ENCODE measurements around the gene SSTR3.
"Not testable (repeated sequence)": the region's sequence is repeated elsewhere in the genome, so short reads cannot be mapped to it uniquely, and the experiment has no call there.

SSTR3 gene

GRCh38 chr22:37176464-37177061, 35.7 kb downstream of the SSTR3 start:
- in situ Hi-C loops (cut with HindIII; ENCODE audit: low sequenced_read_pairs), result loop anchor here (5.0 kb wide), 1 partner anchor 86 kb away; no protein-coding TSS in a partner anchor
- H3K4me3 ChIP-seq (ENCODE audit: low read depth, low read length), result no peak overlapping the region
- TF ChIP-seq, protein P1, sequence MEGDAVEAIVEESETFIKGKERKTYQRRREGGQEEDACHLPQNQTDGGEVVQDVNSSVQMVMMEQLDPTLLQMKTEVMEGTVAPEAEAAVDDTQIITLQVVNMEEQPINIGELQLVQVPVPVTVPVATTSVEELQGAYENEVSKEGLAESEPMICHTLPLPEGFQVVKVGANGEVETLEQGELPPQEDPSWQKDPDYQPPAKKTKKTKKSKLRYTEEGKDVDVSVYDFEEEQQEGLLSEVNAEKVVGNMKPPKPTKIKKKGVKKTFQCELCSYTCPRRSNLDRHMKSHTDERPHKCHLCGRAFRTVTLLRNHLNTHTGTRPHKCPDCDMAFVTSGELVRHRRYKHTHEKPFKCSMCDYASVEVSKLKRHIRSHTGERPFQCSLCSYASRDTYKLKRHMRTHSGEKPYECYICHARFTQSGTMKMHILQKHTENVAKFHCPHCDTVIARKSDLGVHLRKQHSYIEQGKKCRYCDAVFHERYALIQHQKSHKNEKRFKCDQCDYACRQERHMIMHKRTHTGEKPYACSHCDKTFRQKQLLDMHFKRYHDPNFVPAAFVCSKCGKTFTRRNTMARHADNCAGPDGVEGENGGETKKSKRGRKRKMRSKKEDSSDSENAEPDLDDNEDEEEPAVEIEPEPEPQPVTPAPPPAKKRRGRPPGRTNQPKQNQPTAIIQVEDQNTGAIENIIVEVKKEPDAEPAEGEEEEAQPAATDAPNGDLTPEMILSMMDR (IDR thresholded peaks at IDR 0.05; ENCODE audit: low read depth, low read length, missing control alignments), result no peak
- DNase-seq (ENCODE audit: low read depth), result peak; percentile 24

DNA sequence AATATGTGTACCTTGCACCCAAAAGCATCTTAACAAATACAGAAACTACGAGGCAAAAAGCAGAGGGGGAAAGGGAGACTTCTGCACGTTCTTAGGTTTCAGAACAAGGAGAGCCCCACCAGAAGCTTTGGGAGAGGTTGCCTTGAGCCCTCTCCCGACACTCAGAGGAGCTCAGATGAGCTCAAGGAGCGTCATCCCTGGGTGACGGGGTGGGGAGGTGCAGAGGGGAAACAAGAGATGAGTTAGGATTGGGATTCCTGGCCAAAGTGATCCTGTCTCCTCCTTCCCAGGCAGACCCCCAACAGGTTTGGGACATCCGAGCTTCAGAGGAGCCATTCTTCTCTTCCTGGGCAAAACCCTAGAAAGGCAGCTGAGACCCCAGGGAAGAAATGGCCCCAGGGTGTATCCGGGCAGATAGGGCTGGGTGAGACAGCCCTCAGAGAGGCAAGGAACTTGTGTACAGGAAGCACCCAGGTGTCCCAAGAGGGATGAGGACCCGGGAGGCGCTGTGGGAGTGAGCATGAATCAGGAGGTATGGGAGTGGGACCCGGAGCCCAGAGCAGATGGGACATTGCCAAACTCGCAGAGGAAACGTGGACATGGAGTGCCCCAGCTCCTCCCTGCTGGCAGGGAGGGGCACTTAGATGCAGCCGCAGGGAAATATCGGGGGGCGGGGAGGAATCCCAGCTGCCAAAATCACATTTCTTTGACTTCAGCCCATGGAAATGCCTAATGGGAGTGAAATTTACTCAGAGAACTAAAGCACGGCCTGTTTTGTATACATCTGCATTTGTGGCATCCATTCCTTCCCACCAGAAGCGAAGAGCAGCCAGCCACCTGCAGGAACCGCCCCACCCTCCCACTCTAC, 36.6 kb downstream of the SSTR3 start:
- TF ChIP-seq, protein P1 (IDR thresholded peaks at IDR 0.05; ENCODE audit: low read depth, low read length, missing control alignments), result no peak
- H3K4me3 ChIP-seq (ENCODE audit: low read depth, low read length), result no peak overlapping the region
- in situ Hi-C loops (cut with HindIII; ENCODE audit: low sequenced_read_pairs), result loop anchor here (5.0 kb wide), 1 partner anchor 87 kb away; no protein-coding TSS in a partner anchor
- DNase-seq (ENCODE audit: low read depth), result no peak

DNA sequence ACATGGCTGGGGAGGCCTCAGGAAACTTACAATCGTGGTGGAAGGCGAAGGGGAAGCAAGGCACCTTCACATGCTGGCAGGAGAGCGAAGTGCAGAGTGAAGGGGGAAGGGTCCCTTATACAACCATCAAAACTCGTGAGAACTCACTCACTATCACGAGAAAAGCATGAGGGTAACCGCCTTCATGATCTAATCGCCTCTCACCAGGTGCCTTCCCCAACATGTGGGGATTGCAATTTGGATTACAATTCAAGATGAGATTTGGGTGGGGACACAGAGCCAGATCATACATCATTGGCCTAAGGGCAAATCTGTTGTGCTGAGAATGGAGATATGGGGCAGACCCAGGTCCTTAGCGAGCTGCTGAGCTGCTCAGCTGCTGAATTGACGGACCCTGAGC, 37.3 kb downstream of the SSTR3 start:
- DNase-seq (ENCODE audit: low read depth), result no peak
- TF ChIP-seq, protein P1 (IDR thresholded peaks at IDR 0.05; ENCODE audit: low read depth, low read length, missing control alignments), result no peak
- in situ Hi-C loops (cut with HindIII; ENCODE audit: low sequenced_read_pairs), result loop anchor here (5.0 kb wide), 1 partner anchor 87 kb away; no protein-coding TSS in a partner anchor
- no peak overlapping the region for H3K4me3 ChIP-seq (ENCODE audit: low read depth, low read length)

GRCh38 chr22:37173709-37174108, 38.6 kb downstream of the SSTR3 start:
- DNase-seq (ENCODE audit: low read depth), result no peak
- in situ Hi-C loops (cut with HindIII; ENCODE audit: low sequenced_read_pairs), result no loop called here
- TF ChIP-seq, protein P1 (IDR thresholded peaks at IDR 0.05; ENCODE audit: low read depth, low read length, missing control alignments), result no peak
- no peak overlapping the region for H3K4me3 ChIP-seq (ENCODE audit: low read depth, low read length)

GRCh38 chr22:37172266-37173245, 39.7 kb downstream of the SSTR3 start:
- TF ChIP-seq, protein P1 (IDR thresholded peaks at IDR 0.05; ENCODE audit: low read depth, low read length, missing control alignments), result no peak
- no peak for DNase-seq (ENCODE audit: low read depth)
- in situ Hi-C loops (cut with HindIII; ENCODE audit: low sequenced_read_pairs), result no loop called here
- H3K4me3 ChIP-seq (ENCODE audit: low read depth, low read length), result no peak overlapping the region

- no peak overlapping the region for H3K4me3 ChIP-seq (ENCODE audit: low read depth, low read length)
- in situ Hi-C loops (cut with HindIII; ENCODE audit: low sequenced_read_pairs), result no loop called here
- DNase-seq (ENCODE audit: low read depth), result no peak
- TF ChIP-seq, protein P1 (IDR thresholded peaks at IDR 0.05; ENCODE audit: low read depth, low read length, missing control alignments), result no peak
Measured at GRCh38 chr22:37171662-37172061, 40.6 kb downstream of the SSTR3 start.

GRCh38 chr22:37170689-37171405, 41.4 kb downstream of the SSTR3 start:
- H3K4me3 ChIP-seq (ENCODE audit: low read depth, low read length); in situ Hi-C loops (cut with HindIII; ENCODE audit: low sequenced_read_pairs); DNase-seq (ENCODE audit: low read depth): not testable (repeated sequence)
